ENCODE results near the gene C14orf132. TPM values are rescaled to one million over a fixed set of nuclear protein-coding genes. Genes with fewer than 3 reads are reported as not detected.

C14orf132 gene
- total RNA-seq, 4 donors from 2014 or later, result 3.5 to 6.4 (median 5.0) TPM

DNA sequence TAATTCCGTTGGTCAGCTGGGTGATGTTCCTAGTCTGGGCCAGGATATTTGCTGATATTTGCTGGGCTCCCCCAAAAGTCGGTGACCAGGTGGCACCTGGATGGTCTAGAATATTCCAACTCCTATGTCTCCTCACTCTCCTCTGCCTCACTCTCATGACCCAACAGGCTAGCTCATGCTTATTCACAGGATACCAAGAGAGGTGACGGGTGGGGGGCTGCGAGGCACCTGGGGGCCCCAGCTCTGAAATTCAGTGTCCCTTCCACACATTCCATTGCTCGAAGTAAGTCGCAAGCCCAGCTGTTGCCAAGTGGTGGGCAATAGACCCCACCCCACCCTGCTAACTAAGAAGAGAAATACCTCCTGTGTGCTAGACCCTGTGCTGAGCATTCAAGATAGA lies 67.7 kb downstream of the C14orf132 start:
- Histone ChIP-seq H3K4me1 (peaks cover 14 to 23% (median 17%) of the 10 kb centered on the region in 4 donors), H3K27ac (peak overlapping the region; percentile 80 to 92 (median 84)), H3K27me3 (no peaks in the 10 kb centered on the region), H3K36me3 (no peaks in the 10 kb centered on the region), H3K4me3 (no peak overlapping the region), H3K9me3 (no peaks in the 10 kb centered on the region)
- in situ Hi-C loops (cut with MboI; ENCODE audit: low pct_ligation_motif_present in 1 of 4, low pct_unique_long_range_greater_than_20kb in 1 of 4, low sequenced_read_pairs in 3 of 4), result no loop called here
- DNase-seq, result no peak
- WGBS, 2 donors (ENCODE audit: low coverage in 1 of 2), result 87 to 100% methylated on average over 2 to 6 of the region's 6 CpGs
- TF ChIP-seq, protein P1, sequence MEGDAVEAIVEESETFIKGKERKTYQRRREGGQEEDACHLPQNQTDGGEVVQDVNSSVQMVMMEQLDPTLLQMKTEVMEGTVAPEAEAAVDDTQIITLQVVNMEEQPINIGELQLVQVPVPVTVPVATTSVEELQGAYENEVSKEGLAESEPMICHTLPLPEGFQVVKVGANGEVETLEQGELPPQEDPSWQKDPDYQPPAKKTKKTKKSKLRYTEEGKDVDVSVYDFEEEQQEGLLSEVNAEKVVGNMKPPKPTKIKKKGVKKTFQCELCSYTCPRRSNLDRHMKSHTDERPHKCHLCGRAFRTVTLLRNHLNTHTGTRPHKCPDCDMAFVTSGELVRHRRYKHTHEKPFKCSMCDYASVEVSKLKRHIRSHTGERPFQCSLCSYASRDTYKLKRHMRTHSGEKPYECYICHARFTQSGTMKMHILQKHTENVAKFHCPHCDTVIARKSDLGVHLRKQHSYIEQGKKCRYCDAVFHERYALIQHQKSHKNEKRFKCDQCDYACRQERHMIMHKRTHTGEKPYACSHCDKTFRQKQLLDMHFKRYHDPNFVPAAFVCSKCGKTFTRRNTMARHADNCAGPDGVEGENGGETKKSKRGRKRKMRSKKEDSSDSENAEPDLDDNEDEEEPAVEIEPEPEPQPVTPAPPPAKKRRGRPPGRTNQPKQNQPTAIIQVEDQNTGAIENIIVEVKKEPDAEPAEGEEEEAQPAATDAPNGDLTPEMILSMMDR (IDR thresholded peaks at IDR 0.05), result no peak
- TF ChIP-seq EP300 (IDR thresholded peaks at IDR 0.05; ENCODE audit: low read depth) (no peak), POLR2A (IDR thresholded peaks at IDR 0.05) (no peak), POLR2AphosphoS5 (IDR thresholded peaks at IDR 0.05) (no peak)
- intact Hi-C loops (cut with DNase I; ENCODE audit: low total_unique reads), result loop anchor here (10.0 kb wide), 1 partner anchor 98 kb away; the partner anchor contains the start of gene BDKRB2

DNA sequence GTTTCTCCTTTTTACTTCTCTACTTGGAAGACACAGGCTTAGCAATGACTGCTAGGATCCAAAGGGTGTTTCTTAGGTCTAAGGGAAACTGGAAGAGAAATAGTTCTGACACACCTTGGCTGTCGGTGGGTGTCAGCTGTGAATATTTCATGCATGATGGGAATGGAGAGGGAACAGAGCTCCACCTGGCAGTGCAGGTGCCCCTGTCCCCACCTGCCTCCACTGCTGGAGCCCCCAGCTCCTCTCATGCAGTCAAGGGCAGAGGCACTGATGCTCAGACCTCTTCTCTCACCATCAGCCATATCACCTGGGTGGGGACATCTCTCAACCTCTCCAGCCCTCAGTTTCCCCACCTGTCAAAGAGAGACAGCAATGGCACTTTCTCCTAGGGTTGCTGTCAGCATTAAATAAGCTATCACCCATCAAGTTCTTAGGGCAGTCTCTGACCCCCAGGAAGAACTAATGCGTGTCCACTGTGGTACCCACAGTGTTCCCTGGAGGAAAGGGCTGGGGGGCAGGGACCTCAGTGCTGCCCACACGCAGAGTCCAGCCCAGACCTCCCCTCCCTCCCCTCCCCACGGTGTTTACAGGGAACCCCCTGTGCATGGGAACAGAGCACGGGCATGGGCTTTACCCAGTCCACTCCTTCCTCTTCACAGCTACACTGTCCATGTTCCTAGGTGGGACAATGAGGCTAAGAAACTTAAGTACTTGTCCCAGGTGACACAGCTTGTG lies 69.1 kb downstream of the C14orf132 start:
- TF ChIP-seq, protein P1 (IDR thresholded peaks at IDR 0.05), result no peak
- TF ChIP-seq POLR2A (IDR thresholded peaks at IDR 0.05), result no peak
- no peak for TF ChIP-seq EP300 (IDR thresholded peaks at IDR 0.05; ENCODE audit: low read depth)
- in situ Hi-C loops (cut with MboI; ENCODE audit: low pct_ligation_motif_present in 1 of 4, low pct_unique_long_range_greater_than_20kb in 1 of 4, low sequenced_read_pairs in 3 of 4), result no loop called here
- Histone ChIP-seq H3K27ac (no peak overlapping the region), H3K9me3 (no peaks in the 10 kb centered on the region), H3K27me3 (no peaks in the 10 kb centered on the region), H3K4me3 (no peak overlapping the region), H3K36me3 (no peaks in the 10 kb centered on the region), H3K4me1 (peaks cover 14 to 23% (median 17%) of the 10 kb centered on the region in 4 donors)
- intact Hi-C loops (cut with DNase I; ENCODE audit: low total_unique reads), result loop anchor here (10.0 kb wide), 1 partner anchor 97 kb away; the partner anchor contains the start of gene BDKRB2
- no peak for DNase-seq
- WGBS, 2 donors (ENCODE audit: low coverage in 1 of 2), result 70 to 86% methylated on average over 1 to 4 of the region's 5 CpGs

DNA sequence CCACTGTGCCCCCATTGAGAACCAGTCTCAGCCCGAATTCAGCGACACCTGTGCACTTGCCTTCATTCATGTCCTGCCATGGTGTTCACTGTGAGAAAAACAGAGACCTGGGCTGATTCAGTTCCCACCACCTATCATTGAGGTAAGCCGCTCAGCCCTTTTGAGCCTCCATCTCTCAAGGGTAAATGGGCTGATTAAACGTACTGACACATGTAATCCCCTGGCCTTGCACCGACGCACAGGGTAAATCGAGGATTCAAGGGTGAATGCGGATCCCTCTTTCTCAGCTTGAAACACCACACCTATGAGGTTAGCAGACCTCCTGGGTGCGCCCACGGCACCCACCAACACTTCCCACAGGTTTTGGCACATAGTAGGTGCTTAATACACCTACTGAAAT lies 69.7 kb downstream of the C14orf132 start:
- no peak for DNase-seq
- Histone ChIP-seq H3K9me3 (no peaks in the 10 kb centered on the region), H3K27me3 (no peaks in the 10 kb centered on the region), H3K4me1 (peaks cover 14 to 23% (median 17%) of the 10 kb centered on the region in 4 donors), H3K27ac (no peak overlapping the region), H3K36me3 (no peaks in the 10 kb centered on the region), H3K4me3 (no peak overlapping the region)
- intact Hi-C loops (cut with DNase I; ENCODE audit: low total_unique reads), result loop anchor here (10.0 kb wide), 1 partner anchor 96 kb away; the partner anchor contains the start of gene BDKRB2
- TF ChIP-seq POLR2AphosphoS5 (IDR thresholded peaks at IDR 0.05) (no peak), POLR2A (IDR thresholded peaks at IDR 0.05) (no peak), EP300 (IDR thresholded peaks at IDR 0.05; ENCODE audit: low read depth) (no peak)
- TF ChIP-seq, protein P1 (IDR thresholded peaks at IDR 0.05), result no peak
- whole genome bisulfite sequencing, 2 donors (ENCODE audit: low coverage in 1 of 2), result 94 to 100% methylated on average over 4 to 10 of the region's 10 CpGs
- in situ Hi-C loops (cut with MboI; ENCODE audit: low pct_ligation_motif_present in 1 of 4, low pct_unique_long_range_greater_than_20kb in 1 of 4, low sequenced_read_pairs in 3 of 4), result no loop called here

DNA sequence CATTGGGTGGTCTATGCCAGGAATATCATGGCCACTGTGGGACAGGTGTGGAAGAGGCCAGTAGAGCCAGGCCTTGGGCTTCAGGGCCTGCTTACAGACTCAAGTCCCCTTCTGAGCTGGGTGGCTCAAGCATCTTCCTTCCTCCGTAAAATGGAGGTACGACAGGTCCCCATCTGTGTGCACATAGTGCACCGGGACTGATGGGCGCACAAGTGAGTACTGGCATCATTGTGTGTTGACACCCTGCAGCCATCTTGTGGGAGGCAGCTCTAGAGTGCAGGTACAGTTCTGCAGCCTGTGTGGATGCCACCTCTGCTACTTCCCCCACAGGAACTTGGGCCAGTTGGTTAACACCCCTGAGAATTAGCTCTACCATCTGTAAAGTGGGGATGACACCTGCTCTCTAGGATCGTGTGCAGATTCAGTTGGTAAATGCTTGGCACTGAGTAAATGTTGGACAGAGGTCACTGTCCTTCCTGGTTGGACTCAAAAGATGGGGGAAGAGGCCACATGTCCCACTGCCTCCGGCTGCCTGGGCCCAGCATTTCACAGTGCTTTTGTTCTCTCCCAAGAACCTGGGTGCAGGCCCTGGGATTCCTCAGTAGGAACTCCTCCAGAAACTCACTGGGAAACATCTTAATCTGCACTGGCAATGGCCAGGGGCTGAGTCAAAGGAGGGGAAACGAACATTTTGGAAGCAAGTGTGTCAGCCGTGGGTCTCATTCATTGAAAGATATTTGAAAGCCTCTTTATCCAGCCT lies 70.6 kb downstream of the C14orf132 start:
- in situ Hi-C loops (cut with MboI; ENCODE audit: low pct_ligation_motif_present in 1 of 4, low pct_unique_long_range_greater_than_20kb in 1 of 4, low sequenced_read_pairs in 3 of 4) (no loop called here), intact Hi-C loops (cut with DNase I; ENCODE audit: low total_unique reads) (loop anchor here (10.0 kb wide), 1 partner anchor 95 kb away; the partner anchor contains the start of gene BDKRB2)
- 67 to 77% methylated on average over 1 to 6 of the region's 8 CpGs for WGBS, 2 donors (ENCODE audit: low coverage in 1 of 2)
- TF ChIP-seq EP300 (IDR thresholded peaks at IDR 0.05; ENCODE audit: low read depth) (no peak), POLR2A (IDR thresholded peaks at IDR 0.05) (no peak), POLR2AphosphoS5 (IDR thresholded peaks at IDR 0.05) (no peak)
- TF ChIP-seq, protein P1 (IDR thresholded peaks at IDR 0.05), result no peak
- DNase-seq, result no peak
- H3K4me3 ChIP-seq, result no peak overlapping the region
- no peaks in the 10 kb centered on the region for H3K9me3 ChIP-seq
- peaks cover 10 to 18% (median 14%) of the 10 kb centered on the region in 4 donors for H3K4me1 ChIP-seq
- H3K27me3 ChIP-seq, result no peaks in the 10 kb centered on the region
- no peaks in the 10 kb centered on the region for H3K36me3 ChIP-seq
- H3K27ac ChIP-seq, result no peak overlapping the region

Measured in transverse colon (tissue), 4 donors.